ENCODE data around the gene KIAA0040. TPM values are rescaled to one million over a fixed set of nuclear protein-coding genes. Genes with fewer than 3 reads are reported as not detected.

The KIAA0040 gene
- total RNA-seq, 5 donors from 2014 or later (not counting 1 experiment from before 2014, with no cell fraction given): 33.0 to 60.0 (median 50.5) TPM

DNA sequence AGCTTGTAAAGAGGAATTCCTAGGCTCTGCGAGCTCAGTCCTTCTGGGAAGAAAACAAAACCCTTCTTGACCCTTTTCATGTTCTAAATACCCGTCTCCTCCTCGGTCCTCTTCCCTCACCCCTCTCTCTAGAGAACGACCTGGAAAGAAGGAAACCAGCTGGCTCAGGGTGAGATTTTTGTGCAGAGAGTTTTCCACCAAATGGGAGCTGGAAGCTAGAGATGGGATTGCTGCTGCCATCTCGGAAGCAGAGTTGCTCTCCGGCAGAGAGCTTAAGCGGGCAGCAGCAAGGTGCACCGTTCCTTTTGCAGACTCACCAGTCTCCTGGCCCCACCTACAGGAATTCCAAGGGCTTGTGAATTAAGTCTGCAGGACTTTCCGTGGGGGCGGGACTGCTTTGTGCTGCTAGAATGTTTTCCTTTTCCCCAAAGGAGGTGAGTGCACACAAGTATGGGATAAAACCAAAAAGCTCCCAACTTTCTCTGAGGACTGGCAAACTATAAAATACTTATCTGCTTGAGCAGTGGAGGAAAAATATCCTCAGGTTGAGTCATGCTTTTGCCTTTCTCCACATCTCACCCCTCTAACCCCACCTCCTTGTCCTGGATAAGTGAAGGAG, 29.1 kb upstream of the KIAA0040 start:
- Mint-ChIP-seq H3K36me3 (no peaks in the 10 kb centered on the region), H3K4me3 (no peak overlapping the region), H3K27me3 (no peaks in the 10 kb centered on the region), H3K27ac (no peak overlapping the region), H3K9me3 (no peaks in the 10 kb centered on the region), H3K4me1 (peaks cover 8 to 20% (median 19%) of the 10 kb centered on the region in 3 donors)
- H3K27me3 ChIP-seq (replicated peaks in 1 of 2; ENCODE audit: control insufficient read depth in 2 of 2, extremely low read depth in 1 of 2, insufficient read depth in 2 of 2, low read length in 1 of 2): no peaks in the 10 kb centered on the region
- H3K4me1 ChIP-seq (ENCODE audit: control insufficient read depth in 1 of 2, extremely low read depth in 1 of 2, insufficient read depth in 2 of 2, low read length in 2 of 2): no peaks in the 10 kb centered on the region
- no peak overlapping the region for H3K4me3 ChIP-seq (ENCODE audit: control insufficient read depth in 1 of 2, extremely low read depth in 1 of 2, low read length in 1 of 2)
- ATAC-seq (replicated peaks in 1 of 4) (no peak), DNase-seq (no peak)
- ChIA-PET POLR2A (no interaction called here), CTCF (no interaction called here)
- 92% methylated on average over 4 of the region's 10 CpGs for WGBS (ENCODE audit: insufficient coverage)
- no peaks in the 10 kb centered on the region for H3K9me3 ChIP-seq
- no peaks in the 10 kb centered on the region for H3K36me3 ChIP-seq (ENCODE audit: control insufficient read depth in 2 of 2, extremely low read depth in 1 of 2, insufficient read depth in 1 of 2, low read length in 1 of 2)
- H3K27ac ChIP-seq (ENCODE audit: low read length): no peak overlapping the region

DNA sequence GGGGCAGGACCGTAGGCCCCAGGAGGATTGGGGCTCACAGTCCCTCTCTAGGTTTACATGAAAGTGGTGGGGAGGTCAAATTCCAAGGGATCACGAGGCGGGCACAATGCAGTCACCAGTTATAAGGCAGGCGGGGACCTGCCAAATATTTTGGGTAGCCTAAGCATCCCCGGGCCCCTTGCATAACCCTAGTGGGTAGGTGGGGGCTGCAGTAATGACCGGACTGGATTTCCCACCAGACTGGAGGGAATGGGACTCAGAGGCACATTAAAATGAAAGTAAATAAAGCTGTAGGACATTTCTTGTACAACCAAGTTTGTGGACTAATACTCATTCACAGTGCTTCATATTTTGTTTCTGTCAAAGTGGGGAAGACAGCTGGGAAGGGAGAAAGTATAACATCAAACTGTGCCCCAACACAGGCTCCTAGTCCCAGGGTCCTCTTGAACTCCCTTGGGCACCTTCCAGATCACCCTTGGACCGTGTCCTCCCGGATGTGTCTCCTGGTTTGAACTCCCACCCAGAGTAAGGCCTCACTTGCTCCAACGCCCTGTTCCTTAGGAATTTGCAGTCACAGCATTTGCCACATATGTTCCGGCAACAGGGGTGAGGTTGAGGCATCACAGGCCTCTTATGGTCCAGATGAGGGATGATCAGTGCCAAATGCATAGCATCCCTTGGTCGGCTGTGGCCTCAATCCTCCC, 28.4 kb upstream of the KIAA0040 start:
- Mint-ChIP-seq H3K4me3 (no peak overlapping the region), H3K9me3 (no peaks in the 10 kb centered on the region), H3K36me3 (no peaks in the 10 kb centered on the region), H3K4me1 (peaks cover 8 to 19% (median 17%) of the 10 kb centered on the region in 3 donors), H3K27ac (no peak overlapping the region), H3K27me3 (no peaks in the 10 kb centered on the region)
- ChIA-PET CTCF (no interaction called here), POLR2A (no interaction called here)
- DNase-seq (no peak), ATAC-seq (replicated peaks in 1 of 4) (no peak)
- Histone ChIP-seq H3K27me3 (replicated peaks in 1 of 2; ENCODE audit: control insufficient read depth in 2 of 2, extremely low read depth in 1 of 2, insufficient read depth in 2 of 2, low read length in 1 of 2) (no peaks in the 10 kb centered on the region), H3K9me3 (no peaks in the 10 kb centered on the region), H3K4me3 (ENCODE audit: control insufficient read depth in 1 of 2, extremely low read depth in 1 of 2, low read length in 1 of 2) (no peak overlapping the region), H3K27ac (ENCODE audit: low read length) (no peak overlapping the region), H3K36me3 (ENCODE audit: control insufficient read depth in 2 of 2, extremely low read depth in 1 of 2, insufficient read depth in 1 of 2, low read length in 1 of 2) (no peaks in the 10 kb centered on the region), H3K4me1 (ENCODE audit: control insufficient read depth in 1 of 2, extremely low read depth in 1 of 2, insufficient read depth in 2 of 2, low read length in 2 of 2) (no peaks in the 10 kb centered on the region)
- WGBS (ENCODE audit: insufficient coverage): 77% methylated on average over 7 of the region's 11 CpGs

DNA sequence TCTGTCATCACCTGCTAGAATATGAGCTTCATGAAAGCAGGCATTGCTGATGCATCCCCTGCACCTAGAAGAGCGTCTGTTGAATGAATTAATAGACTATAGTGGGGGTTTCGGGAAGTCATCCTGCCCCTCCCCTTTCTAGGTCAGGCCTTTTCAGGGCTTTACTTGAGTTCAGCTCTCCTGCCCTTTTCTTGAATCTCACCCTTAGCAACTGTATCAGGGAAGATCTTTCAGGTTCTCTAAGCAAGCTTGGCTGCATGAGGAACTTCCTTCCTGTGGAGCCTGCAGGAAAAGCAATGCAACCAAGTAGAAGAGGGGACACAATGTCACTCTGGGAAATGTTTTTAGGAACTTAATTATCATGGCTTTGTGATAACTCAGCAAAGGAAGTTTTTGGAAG, 27.2 kb upstream of the KIAA0040 start:
- Histone ChIP-seq H3K9me3 (no peaks in the 10 kb centered on the region), H3K27ac (ENCODE audit: low read length) (no peak overlapping the region), H3K4me3 (ENCODE audit: control insufficient read depth in 1 of 2, extremely low read depth in 1 of 2, low read length in 1 of 2) (no peak overlapping the region), H3K36me3 (ENCODE audit: control insufficient read depth in 2 of 2, extremely low read depth in 1 of 2, insufficient read depth in 1 of 2, low read length in 1 of 2) (no peaks in the 10 kb centered on the region), H3K4me1 (ENCODE audit: control insufficient read depth in 1 of 2, extremely low read depth in 1 of 2, insufficient read depth in 2 of 2, low read length in 2 of 2) (no peaks in the 10 kb centered on the region), H3K27me3 (replicated peaks in 1 of 2; ENCODE audit: control insufficient read depth in 2 of 2, extremely low read depth in 1 of 2, insufficient read depth in 2 of 2, low read length in 1 of 2) (no peaks in the 10 kb centered on the region)
- WGBS (ENCODE audit: insufficient coverage): no CpG with 5 or more reads among the region's 2 CpGs
- no peaks in the 10 kb centered on the region for H3K27me3 Mint-ChIP-seq
- peaks cover 8 to 19% (median 19%) of the 10 kb centered on the region in 3 donors for H3K4me1 Mint-ChIP-seq
- no peaks in the 10 kb centered on the region for H3K9me3 Mint-ChIP-seq
- CTCF ChIA-PET: interaction anchor here in 1 of 2 donors (0.6 kb wide), 1 partner anchor 197 kb away, joined by 4 read pairs; no protein-coding TSS in a partner anchor
- no peak overlapping the region for H3K27ac Mint-ChIP-seq
- no peak for DNase-seq
- ATAC-seq (replicated peaks in 1 of 4): no peak
- no peak overlapping the region for H3K4me3 Mint-ChIP-seq
- POLR2A ChIA-PET: interaction anchor here in 1 of 2 donors (0.7 to 0.9 kb wide), 2 partner anchors 10 to 13 kb away, joined by 3 to 6 read pairs; no protein-coding TSS in a partner anchor
- H3K36me3 Mint-ChIP-seq: no peaks in the 10 kb centered on the region

DNA sequence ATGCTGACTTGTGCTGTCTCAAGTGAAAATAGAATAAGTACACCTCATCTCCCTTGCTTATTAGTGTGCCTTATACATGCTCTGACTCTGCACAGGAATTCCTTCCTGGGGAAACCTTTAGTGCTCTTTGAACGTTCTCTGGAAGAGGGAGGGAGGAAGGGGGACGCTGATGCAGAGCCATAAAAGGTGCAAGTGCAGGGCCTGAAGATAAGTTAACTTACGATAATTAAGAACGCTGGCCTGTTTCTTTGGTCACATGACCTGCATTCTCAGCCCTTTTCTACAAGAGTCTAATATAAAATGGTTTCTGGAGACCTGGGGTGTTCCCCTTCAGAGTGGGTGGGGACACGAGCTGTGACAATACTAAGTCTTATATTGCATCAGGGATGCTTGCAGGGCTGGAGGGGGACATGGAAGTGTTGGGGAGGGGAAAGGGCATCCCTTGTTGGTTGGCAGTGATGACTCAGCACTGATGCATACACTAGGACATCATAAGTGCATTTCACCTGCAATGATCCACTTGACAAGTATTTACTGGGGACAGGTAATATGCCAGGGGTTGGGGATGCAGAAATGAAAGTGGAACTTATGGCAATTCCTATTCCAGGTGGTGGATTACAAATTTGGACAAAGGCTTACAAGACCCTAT, 26.3 kb upstream of the KIAA0040 start:
- Histone ChIP-seq H3K4me3 (ENCODE audit: control insufficient read depth in 1 of 2, extremely low read depth in 1 of 2, low read length in 1 of 2) (no peak overlapping the region), H3K9me3 (no peaks in the 10 kb centered on the region), H3K27me3 (replicated peaks in 1 of 2; ENCODE audit: control insufficient read depth in 2 of 2, extremely low read depth in 1 of 2, insufficient read depth in 2 of 2, low read length in 1 of 2) (no peaks in the 10 kb centered on the region), H3K36me3 (ENCODE audit: control insufficient read depth in 2 of 2, extremely low read depth in 1 of 2, insufficient read depth in 1 of 2, low read length in 1 of 2) (no peaks in the 10 kb centered on the region), H3K4me1 (ENCODE audit: control insufficient read depth in 1 of 2, extremely low read depth in 1 of 2, insufficient read depth in 2 of 2, low read length in 2 of 2) (no peaks in the 10 kb centered on the region), H3K27ac (ENCODE audit: low read length) (no peak overlapping the region)
- peaks cover 11 to 25% (median 22%) of the 10 kb centered on the region in 3 donors for H3K4me1 Mint-ChIP-seq
- ATAC-seq (replicated peaks in 1 of 4) (no peak), DNase-seq (no peak)
- ChIA-PET POLR2A (no interaction called here), CTCF (no interaction called here)
- no peak overlapping the region for H3K27ac Mint-ChIP-seq
- no peaks in the 10 kb centered on the region for H3K9me3 Mint-ChIP-seq
- H3K4me3 Mint-ChIP-seq: no peak overlapping the region
- no peaks in the 10 kb centered on the region for H3K36me3 Mint-ChIP-seq
- H3K27me3 Mint-ChIP-seq: no peaks in the 10 kb centered on the region
- 82% methylated on average over 2 of the region's 5 CpGs for WGBS (ENCODE audit: insufficient coverage)

DNA sequence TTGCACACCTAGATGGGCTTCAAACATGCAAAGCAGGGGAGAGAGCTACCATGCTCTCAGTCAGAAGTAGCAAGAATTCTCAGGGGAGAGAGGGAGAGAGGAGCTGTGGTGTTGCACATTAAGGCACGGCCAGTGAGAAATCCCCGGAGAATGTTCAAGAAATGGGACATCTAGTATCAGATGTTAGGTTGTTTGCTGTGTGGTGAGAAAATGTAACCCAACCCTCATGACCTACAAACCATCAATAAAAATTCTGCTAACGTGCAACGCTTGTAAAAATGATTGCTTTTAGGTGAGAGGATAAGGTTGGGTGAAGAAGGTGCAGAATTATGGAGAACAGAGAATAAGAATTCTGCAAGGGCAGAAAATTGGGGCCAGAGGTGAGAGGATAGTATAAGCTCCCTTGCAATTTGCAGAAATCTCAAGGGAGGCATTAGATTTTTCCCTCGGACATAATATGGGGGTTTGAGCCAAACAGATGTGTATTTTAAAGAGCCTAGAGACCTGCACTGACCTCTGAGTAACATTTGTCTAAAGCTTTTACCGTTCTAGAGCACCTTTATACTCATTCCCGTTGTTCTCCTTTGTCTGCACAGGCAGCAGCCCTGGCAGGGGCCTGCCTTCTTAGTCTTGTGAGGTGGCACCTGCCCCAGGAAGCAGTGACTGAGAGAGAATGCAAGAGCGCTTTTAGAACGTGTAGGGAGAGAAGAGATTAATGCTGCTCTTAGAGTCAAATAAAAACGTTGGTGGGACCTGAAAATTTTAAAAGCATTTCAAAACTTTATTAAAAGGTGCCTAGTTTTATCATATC, 25.4 kb upstream of the KIAA0040 start:
- Mint-ChIP-seq H3K4me1 (peaks cover 18 to 35% (median 31%) of the 10 kb centered on the region in 3 donors), H3K27me3 (no peaks in the 10 kb centered on the region), H3K27ac (no peak overlapping the region), H3K9me3 (no peaks in the 10 kb centered on the region), H3K4me3 (no peak overlapping the region), H3K36me3 (no peaks in the 10 kb centered on the region)
- no peaks in the 10 kb centered on the region for H3K27me3 ChIP-seq (replicated peaks in 1 of 2; ENCODE audit: control insufficient read depth in 2 of 2, extremely low read depth in 1 of 2, insufficient read depth in 2 of 2, low read length in 1 of 2)
- WGBS (ENCODE audit: insufficient coverage): 93% methylated on average over 3 of the region's 10 CpGs
- no peaks in the 10 kb centered on the region for H3K9me3 ChIP-seq
- ATAC-seq (replicated peaks in 1 of 4) (no peak), DNase-seq (no peak)
- no peak overlapping the region for H3K27ac ChIP-seq (ENCODE audit: low read length)
- no peaks in the 10 kb centered on the region for H3K36me3 ChIP-seq (ENCODE audit: control insufficient read depth in 2 of 2, extremely low read depth in 1 of 2, insufficient read depth in 1 of 2, low read length in 1 of 2)
- CTCF ChIA-PET: interaction anchor here in 1 of 2 donors (0.5 to 1.2 kb wide), 2 partner anchors 63 to 75 kb away, joined by 3 read pairs; no protein-coding TSS in a partner anchor
- POLR2A ChIA-PET: no interaction called here
- H3K4me3 ChIP-seq (ENCODE audit: control insufficient read depth in 1 of 2, extremely low read depth in 1 of 2, low read length in 1 of 2): no peak overlapping the region
- no peaks in the 10 kb centered on the region for H3K4me1 ChIP-seq (ENCODE audit: control insufficient read depth in 1 of 2, extremely low read depth in 1 of 2, insufficient read depth in 2 of 2, low read length in 2 of 2)

DNA sequence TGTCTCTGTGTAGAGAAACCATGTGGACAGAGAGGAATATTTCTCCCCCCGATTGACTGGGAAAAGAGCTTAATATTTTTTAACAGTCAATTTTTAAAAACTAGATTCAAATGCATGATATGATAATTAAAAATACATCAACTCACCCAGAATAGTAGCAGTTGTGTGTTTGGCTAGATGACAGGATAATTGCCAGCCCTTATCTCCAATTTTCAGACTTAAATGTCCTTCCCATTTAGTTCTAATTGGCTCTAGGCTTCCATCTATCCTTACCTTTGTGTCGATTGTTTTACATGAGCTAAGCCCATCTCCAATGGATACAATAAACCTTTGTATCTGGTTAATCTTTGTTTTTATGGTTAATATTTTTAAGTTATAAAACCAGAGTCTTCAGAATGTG, 23.9 kb upstream of the KIAA0040 start:
- ATAC-seq (replicated peaks in 1 of 4) (no peak), DNase-seq (no peak)
- H3K4me1 Mint-ChIP-seq: peaks cover 32 to 50% (median 45%) of the 10 kb centered on the region in 3 donors
- H3K27ac ChIP-seq (ENCODE audit: low read length): no peak overlapping the region
- no peaks in the 10 kb centered on the region for H3K27me3 ChIP-seq (replicated peaks in 1 of 2; ENCODE audit: control insufficient read depth in 2 of 2, extremely low read depth in 1 of 2, insufficient read depth in 2 of 2, low read length in 1 of 2)
- H3K4me3 ChIP-seq (ENCODE audit: control insufficient read depth in 1 of 2, extremely low read depth in 1 of 2, low read length in 1 of 2): no peak overlapping the region
- ChIA-PET POLR2A (no interaction called here), CTCF (interaction anchor here in 1 of 2 donors (0.6 to 1.2 kb wide), 3 partner anchors 60 to 65 kb away, joined by 3 to 5 read pairs (median 4); no protein-coding TSS in a partner anchor)
- no peak overlapping the region for H3K4me3 Mint-ChIP-seq
- no peaks in the 10 kb centered on the region for H3K27me3 Mint-ChIP-seq
- H3K27ac Mint-ChIP-seq: no peak overlapping the region
- H3K4me1 ChIP-seq (ENCODE audit: control insufficient read depth in 1 of 2, extremely low read depth in 1 of 2, insufficient read depth in 2 of 2, low read length in 2 of 2): peaks cover 7 to 13% of the 10 kb centered on the region in 2 experiments
- H3K36me3 Mint-ChIP-seq: no peaks in the 10 kb centered on the region
- no peaks in the 10 kb centered on the region for H3K9me3 Mint-ChIP-seq
- no CpG with 5 or more reads among the region's 2 CpGs for WGBS (ENCODE audit: insufficient coverage)
- no peaks in the 10 kb centered on the region for H3K36me3 ChIP-seq (ENCODE audit: control insufficient read depth in 2 of 2, extremely low read depth in 1 of 2, insufficient read depth in 1 of 2, low read length in 1 of 2)
- no peaks in the 10 kb centered on the region for H3K9me3 ChIP-seq
